ENCODE measurements around the gene IMPG1.

Gene IMPG1

GRCh38 chr6:76072562-76072961 lies at the start of gene IMPG1:
Gene IMPG1, minus strand, starts transcription at chr6:76072662. Its CDS starts 174 bp downstream, at chr6:76072488.
- DNase-seq, result no peak

DNA sequence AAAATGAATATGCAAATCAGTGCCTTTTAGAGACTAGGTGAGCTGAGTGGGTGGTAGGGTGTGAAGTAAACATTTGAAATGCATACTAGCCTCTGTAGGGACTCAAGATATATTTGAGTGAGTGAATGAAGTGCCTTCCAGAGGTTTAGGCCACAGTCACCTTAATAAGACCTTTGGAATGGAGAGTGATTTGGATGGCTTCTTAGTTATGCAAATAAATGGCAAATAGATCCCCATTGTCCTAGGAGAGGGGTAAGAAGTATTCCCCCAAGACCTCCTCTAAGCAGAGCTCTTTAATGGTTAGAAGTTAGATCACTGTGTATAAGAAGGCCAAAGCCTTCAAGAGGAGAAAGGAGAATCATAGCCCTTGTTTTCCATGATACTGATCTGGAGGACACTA lies 47.8 kb upstream of the IMPG1 start:
- no peak for DNase-seq

DNA sequence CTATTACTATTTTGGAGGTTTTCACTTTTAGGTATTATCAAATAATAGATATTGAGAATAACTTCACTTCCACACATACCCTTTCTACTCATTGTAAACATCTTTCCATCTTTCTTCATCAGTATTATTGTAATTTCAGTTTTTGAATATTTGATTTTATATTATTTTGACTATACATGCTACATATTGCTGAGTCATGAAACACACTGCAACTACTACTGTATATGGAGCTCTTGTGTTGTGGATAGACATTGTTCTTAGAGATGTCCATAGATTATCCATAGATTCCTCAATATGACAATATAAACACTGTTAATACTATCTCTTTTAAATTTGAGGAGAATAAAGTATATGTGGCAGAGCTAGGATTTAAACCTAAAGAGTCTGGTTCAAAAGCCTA lies 819 bp upstream of the IMPG1 start:
- DNase-seq, result no peak

DNA sequence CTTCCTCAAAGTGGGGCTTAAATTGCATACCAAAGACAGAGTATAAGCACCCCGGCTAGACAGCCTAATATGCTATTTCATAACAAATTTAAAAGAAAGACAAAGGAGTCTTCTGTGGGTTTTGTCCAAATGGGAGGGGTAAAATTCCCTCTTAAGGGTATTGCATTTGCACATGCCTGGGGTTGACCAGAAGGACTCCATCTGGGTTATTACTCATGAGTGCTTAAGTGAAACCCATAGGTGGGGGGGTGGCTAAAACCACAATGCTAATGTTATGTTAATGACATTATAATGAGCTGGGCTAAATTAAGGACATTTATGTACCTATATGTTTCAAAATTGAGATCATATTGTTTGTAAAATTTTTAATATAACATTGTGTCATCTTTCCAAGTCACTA lies 15.0 kb downstream of the IMPG1 start:
- no peak for DNase-seq

- no peak for DNase-seq
Observed at GRCh38 chr6:76052314-76052713, 20.1 kb downstream of the IMPG1 start.

DNA sequence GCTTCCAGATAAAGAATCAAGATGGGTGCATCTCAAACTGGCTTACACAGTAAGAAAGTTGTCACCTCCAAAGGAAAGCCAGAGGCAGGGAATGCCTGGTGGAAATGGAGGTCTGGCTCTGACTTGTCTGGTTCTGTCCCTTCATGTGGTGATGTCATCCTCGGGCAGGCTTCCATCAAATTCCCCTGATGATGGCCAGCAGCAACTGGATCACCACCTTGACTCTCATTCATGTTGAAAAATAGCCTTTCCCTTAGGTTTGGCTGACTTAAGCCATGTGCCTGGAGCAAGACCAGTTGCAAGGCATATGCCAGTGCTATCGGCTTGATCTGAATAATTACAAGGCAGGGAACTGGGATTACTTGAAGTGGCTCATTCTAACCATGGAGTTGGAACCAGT lies 28.8 kb downstream of the IMPG1 start:
- DNase-seq, result no peak

DNA sequence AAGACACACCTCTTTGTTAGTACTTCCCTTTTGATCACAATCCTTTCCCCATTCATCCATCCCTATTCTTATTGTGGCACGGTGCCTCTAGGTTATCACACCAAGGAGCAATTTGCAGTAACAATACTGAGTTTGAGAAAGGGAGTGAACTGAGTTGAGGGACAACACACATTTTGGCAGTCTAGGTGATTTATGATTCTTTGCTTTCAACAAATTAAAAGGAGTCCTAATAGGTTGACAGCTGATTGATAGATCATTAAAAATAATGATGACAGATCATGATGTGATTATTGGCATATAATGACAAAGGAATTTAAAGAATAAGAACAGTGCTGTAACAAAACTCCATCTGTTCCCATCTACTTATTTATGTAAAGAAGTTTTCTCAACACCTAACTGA lies 36.7 kb downstream of the IMPG1 start:
- DNase-seq, result no peak

DNA sequence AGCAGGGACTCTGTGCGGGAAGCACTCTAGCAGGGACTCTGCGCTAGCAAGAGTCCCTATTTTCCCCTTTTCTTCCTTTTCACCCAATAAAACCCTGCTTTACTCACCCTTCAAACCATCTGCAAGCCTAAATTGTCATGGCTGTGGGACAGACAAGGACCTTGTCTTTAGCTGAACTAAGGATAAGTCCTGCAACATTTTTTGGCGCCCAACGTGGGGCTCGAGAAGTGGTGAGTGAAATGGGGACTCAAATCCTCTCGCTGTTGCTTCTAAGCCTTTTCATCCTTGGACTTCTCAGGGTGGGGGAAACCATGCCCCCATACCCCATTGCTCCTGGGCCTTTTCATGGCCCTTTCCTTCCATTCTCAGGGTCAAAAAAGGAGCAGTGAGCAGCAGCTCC lies 46.4 kb downstream of the IMPG1 start:
- no peak for DNase-seq

DNA sequence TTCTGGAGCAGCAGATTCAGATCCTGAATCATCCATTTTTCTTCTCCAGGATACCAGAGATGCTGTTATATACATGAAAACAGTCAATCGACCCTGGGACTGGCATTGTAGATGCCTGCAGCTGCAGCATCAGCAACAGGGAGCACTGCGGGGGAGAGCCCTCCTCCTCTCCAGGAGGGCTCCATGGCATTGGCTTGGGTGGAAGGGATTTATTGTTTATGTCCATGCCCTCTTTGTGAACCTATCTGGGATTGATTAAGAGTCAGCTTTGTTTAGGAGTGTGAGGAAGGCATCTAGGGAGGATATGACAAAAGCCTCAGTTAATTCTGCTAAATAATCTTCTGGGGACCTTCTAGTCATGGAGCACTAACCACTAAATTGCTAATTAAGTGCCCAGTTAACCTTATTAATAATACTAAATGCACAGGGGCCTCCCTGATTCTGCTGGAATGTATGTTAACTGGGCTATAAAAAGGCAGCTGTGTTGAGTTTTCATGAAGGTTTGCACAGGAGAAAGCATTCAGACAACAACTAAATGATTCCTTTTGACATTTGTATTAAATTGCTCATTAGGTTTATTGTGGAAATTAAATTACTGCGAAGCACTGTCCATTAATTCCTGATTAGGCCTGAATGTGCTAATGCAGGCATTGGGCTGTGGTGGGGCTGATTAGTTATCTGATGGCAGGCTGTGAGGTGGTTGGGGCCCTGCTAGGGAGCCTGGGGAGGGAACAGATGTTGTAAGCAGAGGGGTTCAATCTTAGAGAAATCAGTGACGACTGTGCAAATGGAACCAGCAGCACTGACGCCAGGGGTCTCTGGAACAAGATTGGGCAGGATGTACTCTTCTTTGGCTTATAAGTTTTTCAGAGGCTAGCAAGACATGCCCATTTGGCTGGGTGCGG lies 57.6 kb downstream of the IMPG1 start:
- DNase-seq, result no peak

DNA sequence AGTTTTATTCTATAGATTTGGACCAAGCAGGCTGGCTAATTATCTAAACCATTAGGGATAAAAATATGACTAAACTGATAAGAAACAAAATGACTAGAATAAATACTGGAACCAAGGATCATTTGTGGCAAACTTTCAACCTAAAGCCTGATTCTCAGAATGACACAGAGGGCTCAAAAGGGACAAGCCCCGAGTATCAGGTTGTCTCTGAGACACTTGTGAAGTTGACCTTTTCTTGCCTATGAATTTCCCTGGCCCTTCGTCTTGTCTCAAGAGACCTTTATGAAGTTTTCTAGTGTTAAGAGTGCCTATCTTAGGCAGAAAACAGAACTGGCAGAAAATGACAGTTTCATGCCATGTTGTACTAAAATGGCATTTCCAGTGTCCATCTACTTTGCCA lies 68.3 kb downstream of the IMPG1 start:
- DNase-seq, result no peak

- no peak for DNase-seq
Observed at GRCh38 chr6:76003686-76004085, 68.8 kb downstream of the IMPG1 start.

GRCh38 chr6:76003113-76003512 lies 69.3 kb downstream of the IMPG1 start:
- no peak for DNase-seq

DNA sequence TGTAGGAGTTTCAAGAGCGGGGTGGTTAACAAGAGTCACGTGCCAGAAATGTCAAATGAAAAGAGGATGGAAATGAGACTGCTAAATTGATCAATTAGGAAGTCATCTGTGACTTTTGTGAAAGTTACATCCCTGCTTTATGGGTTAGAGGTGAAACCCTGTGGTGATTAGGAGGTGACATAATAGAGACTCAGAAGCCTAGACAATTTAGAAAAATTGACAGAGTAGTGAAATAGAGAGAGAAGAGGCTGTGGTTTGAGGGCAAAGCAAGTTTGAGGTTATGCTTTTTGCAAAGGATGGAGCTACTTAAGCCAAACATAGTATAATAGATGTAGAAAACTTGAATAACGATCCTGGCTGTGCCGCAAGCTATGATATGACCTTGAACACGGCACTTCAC lies 71.8 kb downstream of the IMPG1 start:
- DNase-seq, result no peak

GRCh38 chr6:75997696-75998095 lies 74.8 kb downstream of the IMPG1 start:
- no peak for DNase-seq

DNA sequence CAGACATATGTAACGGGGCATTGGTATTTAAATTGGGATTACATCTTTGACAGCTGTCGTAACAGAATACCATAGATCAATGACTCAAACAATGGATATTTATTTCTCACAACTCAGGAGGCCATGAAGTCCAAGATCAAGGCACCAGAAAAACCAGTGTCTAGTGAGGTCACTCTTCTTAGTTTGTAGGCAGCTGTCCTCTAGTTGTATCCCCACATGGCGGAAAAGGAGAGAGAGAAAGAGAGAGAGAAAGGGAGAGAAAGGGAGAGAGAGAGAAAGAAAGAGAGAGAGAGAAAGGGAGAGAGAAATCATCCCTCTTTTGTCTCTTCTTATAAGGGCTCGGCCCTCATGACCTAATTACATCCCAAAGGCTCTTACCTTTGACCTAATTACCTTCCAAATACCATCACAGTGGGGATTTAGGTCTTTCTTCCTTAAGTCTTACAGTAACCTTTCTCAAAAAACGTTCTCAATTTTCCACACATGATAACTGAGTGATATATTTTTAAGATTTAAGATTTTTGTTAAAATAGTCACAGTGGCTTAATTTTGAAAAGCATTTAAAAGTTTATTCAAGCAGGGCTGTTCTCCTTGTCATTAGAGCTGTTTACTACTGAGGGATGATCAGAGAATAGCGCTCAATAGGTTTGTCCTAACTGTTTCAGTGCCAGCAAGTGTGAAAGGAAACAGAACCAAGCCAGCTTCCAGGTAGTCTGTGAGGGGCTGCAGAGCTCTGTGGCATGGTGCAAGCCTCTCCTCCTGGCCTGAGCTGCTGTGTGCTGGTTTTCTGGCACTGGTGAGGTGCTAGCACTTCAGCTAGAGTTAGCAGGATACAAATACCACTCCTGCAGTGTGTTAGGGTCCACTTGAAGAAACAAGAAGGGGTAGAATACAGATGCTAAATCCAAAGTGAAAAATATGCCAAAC lies 79.0 kb downstream of the IMPG1 start:
- DNase-seq, result no peak

GRCh38 chr6:75991941-75992340 lies 80.5 kb downstream of the IMPG1 start:
- no peak for DNase-seq

GRCh38 chr6:75986935-75987334 lies 85.5 kb downstream of the IMPG1 start:
- DNase-seq, result no peak

- DNase-seq, result no peak
Observed at GRCh38 chr6:75975904-75976303, 96.6 kb downstream of the IMPG1 start.

DNA sequence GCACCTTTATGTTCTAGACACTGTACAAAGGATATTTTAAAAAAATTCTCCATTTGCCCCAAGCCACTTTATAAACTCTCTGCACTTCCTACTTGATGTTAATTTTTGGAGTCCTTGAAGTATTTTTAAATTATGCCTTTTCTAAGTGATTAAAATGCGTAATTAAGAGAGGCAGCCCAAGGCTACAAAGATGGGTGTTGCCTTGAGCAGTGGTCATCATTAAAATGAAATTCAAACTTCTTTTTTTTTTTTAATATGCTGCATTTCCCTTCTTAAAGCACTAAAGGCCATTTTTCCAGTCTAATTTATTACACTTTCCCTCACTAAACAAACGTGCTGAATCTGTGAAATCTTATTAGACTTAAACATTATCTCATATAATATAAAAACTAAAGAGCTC lies 102.4 kb downstream of the IMPG1 start:
- no peak for DNase-seq

- DNase-seq, result no peak
Observed at GRCh38 chr6:75968143-75968542, 104.3 kb downstream of the IMPG1 start.

DNA sequence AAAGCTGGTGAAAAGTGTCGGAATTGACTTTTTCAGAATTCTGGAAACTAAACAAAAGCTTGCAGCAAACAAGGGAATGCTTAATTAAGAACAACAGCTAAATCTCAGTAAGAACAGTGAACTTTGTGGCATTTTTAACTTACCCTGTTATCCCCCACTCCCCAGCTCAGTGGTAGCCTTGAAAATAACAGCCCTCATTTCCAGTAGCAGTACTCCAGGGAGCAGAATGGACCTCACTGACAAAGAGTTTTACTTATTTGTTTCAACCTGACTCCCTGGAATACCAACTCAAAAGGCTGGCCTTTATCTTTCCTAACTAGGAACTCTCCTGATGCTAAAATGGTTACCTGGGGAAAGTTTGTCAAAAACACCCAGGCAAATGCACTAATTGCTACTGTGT lies 108.9 kb downstream of the IMPG1 start:
- no peak for DNase-seq

DNA sequence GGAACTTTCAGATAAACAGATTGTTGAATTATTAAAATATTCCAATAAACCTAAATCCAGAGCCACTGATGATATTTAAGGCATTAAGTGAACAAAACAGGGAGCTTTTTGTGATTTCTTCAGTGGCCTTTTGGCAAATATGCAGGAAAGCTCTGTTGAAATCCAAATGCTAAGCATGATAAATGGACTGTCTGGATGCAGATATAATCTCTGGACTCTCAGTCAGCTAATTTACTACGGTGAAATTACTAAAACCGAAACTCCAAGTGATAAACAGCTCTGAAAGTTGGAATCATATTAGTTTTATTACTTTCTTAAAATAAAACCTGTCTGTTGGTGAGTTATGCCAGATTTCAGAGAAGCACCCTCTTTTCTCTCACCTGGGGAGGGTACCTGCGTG lies 120.3 kb downstream of the IMPG1 start:
- DNase-seq, result no peak

DNA sequence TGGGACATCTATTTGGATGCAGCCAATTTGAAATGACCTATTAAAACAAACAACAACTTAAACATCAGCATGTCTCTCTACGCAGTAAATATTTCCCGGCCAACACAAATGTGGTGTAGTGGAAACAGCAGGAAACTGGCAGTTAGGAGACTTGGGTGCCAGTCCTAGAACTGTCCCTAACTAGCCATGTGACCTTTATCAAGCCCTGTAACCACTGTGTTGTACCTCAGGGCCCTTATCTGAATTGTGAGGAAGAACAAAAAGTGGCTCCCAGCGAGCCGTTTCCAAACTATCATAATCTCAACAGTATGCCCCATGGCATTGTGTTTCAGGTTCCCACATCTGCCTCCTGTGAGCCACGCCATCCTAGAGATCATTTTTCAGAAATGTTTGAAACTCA lies 124.5 kb downstream of the IMPG1 start:
- DNase-seq, result no peak

Measured in KG1 (cell line).